Measurements from ENCODE around the gene SUB1.

The SUB1 gene

GRCh38 chr5:32645246-32645645 lies 59.9 kb downstream of the SUB1 start:
- DNase-seq (ENCODE audit: low read depth), result no peak

GRCh38 chr5:32646061-32646969 lies 61.0 kb downstream of the SUB1 start:
- no peak for DNase-seq (ENCODE audit: low read depth)

GRCh38 chr5:32651088-32651487 lies 65.7 kb downstream of the SUB1 start:
- DNase-seq (ENCODE audit: low read depth), result no peak

GRCh38 chr5:32651638-32652037 lies 66.3 kb downstream of the SUB1 start:
- no peak for DNase-seq (ENCODE audit: low read depth)

Measured in T-helper 22 cell (primary cell).